Peyer's patch (tissue), 4 donors: ENCODE data around the gene RASGRP2. TPM values are rescaled to one million over a fixed set of nuclear protein-coding genes. Genes with fewer than 3 reads are reported as not detected.

Experiments
- DNase-seq, 3 donors: peaks; one replicate each; pipeline ENCODE4 v3.0.0-alpha.2; 2017 to 2019
- H3K27ac ChIP-seq, 4 donors: fragments of 200-600 bp; sonication (generic); one replicate each; pipeline ENCODE4 v1.5.1; 2016 to 2019
- H3K27me3 ChIP-seq, 2 donors: fragments of 200-600 bp; sonication (generic); one replicate each; pipeline ENCODE4 v1.5.1; 2019
- H3K36me3 ChIP-seq, 3 donors: fragments of 200-600 bp; sonication (generic); one replicate each; pipeline ENCODE4 v1.5.1; 2016 to 2019
- H3K4me1 ChIP-seq, 4 donors: fragments of 200-600 bp; sonication (generic); one replicate each; pipeline ENCODE4 v1.5.1; 2016 to 2019
- H3K4me3 ChIP-seq, 4 donors: fragments of 200-600 bp; sonication (generic); 1 replicate in 3 of 4; 2 replicates in 1 of 4; pipeline ENCODE4 v1.5.1; 2016 to 2019; ENCODE audit warnings: mild to moderate bottlenecking in 1 of 4
- H3K9me3 ChIP-seq, 4 donors: fragments of 200-600 bp; sonication (generic); one replicate each; pipeline ENCODE4 v1.5.1; 2016 to 2019; ENCODE audit warnings: mild to moderate bottlenecking in 1 of 4
- CTCF ChIP-seq, 6 experiments: fragments of 450-650 bp in 4 of 6; fragments of 200-600 bp in 2 of 6; sonication (generic) in 1 of 6; IDR thresholded peaks; one replicate each; pipeline ENCODE4 v1.5.1; 2017 to 2019; ENCODE audit warnings: antibody characterized with exemption in 6 of 6, mild to moderate bottlenecking in 3 of 6, moderate library complexity in 1 of 6
- POLR2A ChIP-seq, 2 donors: fragments of 450-650 bp; IDR thresholded peaks; one replicate each; pipeline ENCODE4 v1.5.1; 2017; ENCODE audit warnings: antibody characterized with exemption in 2 of 2, mild to moderate bottlenecking in 2 of 2, moderate library complexity in 2 of 2
- total RNA-seq, 4 donors: library from RNA; depleted of rRNA; stranded (reverse); fragments of >200 nt; gene quantifications; one replicate each; pipeline ENCODE4 v1.1.0, GENCODE V29; 2016

RASGRP2 gene
- total RNA-seq, 4 donors from 2014 or later = 11.5 to 210 (median 16.0) TPM

GRCh38 chr11:64694026-64694755 lies 49.8 kb downstream of the RASGRP2 start:
- Histone ChIP-seq H3K27me3 (no peaks in the 10 kb centered on the region), H3K36me3 (no peaks in the 10 kb centered on the region), H3K4me3 (no peak overlapping the region), H3K9me3 (no peaks in the 10 kb centered on the region), H3K27ac (no peak overlapping the region), H3K4me1 (peaks cover 0 to 3% (median 0%) of the 10 kb centered on the region in 4 donors)
- DNase-seq = no peak
- TF ChIP-seq POLR2A (IDR thresholded peaks at IDR 0.05) = no peak
- TF ChIP-seq CTCF (IDR thresholded peaks at IDR 0.05) = no peak

GRCh38 chr11:64692764-64693331 lies 51.1 kb downstream of the RASGRP2 start:
- H3K36me3 ChIP-seq = no peaks in the 10 kb centered on the region
- DNase-seq = no peak
- H3K9me3 ChIP-seq = no peaks in the 10 kb centered on the region
- H3K27ac ChIP-seq = no peak overlapping the region
- TF ChIP-seq POLR2A (IDR thresholded peaks at IDR 0.05) = no peak
- TF ChIP-seq CTCF (IDR thresholded peaks at IDR 0.05) = no peak
- peaks cover 0 to 3% (median 0%) of the 10 kb centered on the region in 4 donors for H3K4me1 ChIP-seq
- no peaks in the 10 kb centered on the region for H3K27me3 ChIP-seq
- H3K4me3 ChIP-seq = no peak overlapping the region

GRCh38 chr11:64691543-64691942 lies 52.4 kb downstream of the RASGRP2 start:
- no peak overlapping the region for H3K4me3 ChIP-seq
- H3K9me3 ChIP-seq = no peaks in the 10 kb centered on the region
- TF ChIP-seq POLR2A (IDR thresholded peaks at IDR 0.05) = no peak
- no peak for TF ChIP-seq CTCF (IDR thresholded peaks at IDR 0.05)
- peaks cover 0 to 3% (median 0%) of the 10 kb centered on the region in 4 donors for H3K4me1 ChIP-seq
- H3K27ac ChIP-seq = no peak overlapping the region
- no peaks in the 10 kb centered on the region for H3K36me3 ChIP-seq
- DNase-seq = no peak
- no peaks in the 10 kb centered on the region for H3K27me3 ChIP-seq

- no peaks in the 10 kb centered on the region for H3K36me3 ChIP-seq
- H3K4me1 ChIP-seq = peaks cover 0 to 3% (median 0%) of the 10 kb centered on the region in 4 donors
- no peak overlapping the region for H3K4me3 ChIP-seq
- DNase-seq = no peak
- H3K27ac ChIP-seq = no peak overlapping the region
- TF ChIP-seq POLR2A (IDR thresholded peaks at IDR 0.05) (no peak), CTCF (IDR thresholded peaks at IDR 0.05) (no peak)
- H3K9me3 ChIP-seq = no peaks in the 10 kb centered on the region
- no peaks in the 10 kb centered on the region for H3K27me3 ChIP-seq
These were observed 53.7 kb downstream of the RASGRP2 start for GRCh38 chr11:64690235-64690634.

- DNase-seq = peak; percentile 87 to 94 (median 87)
- Histone ChIP-seq H3K27ac (peak overlapping the region in 3 of 4 donors; percentile 43 to 47 (median 43)), H3K4me3 (peak overlapping the region; percentile 4 to 50 (median 34))
These were observed 55.4 kb downstream of the RASGRP2 start for GRCh38 chr11:64688534-64688982.

More at GRCh38 chr11:64688534-64688982, 55.4 kb downstream of the RASGRP2 start:
- Histone ChIP-seq H3K4me1 (no peaks in the 10 kb centered on the region), H3K36me3 (no peaks in the 10 kb centered on the region), H3K9me3 (no peaks in the 10 kb centered on the region), H3K27me3 (no peaks in the 10 kb centered on the region)
- TF ChIP-seq POLR2A (IDR thresholded peaks at IDR 0.05) (no peak), CTCF (IDR thresholded peaks at IDR 0.05) (peak; percentile 83 to 96 (median 88))
